Progenitor cell of endocrine pancreas (in vitro differentiated cells): ENCODE measurements around the gene CDKN2A. TPM values are rescaled to one million over a fixed set of nuclear protein-coding genes. Genes with fewer than 3 reads are reported as not detected.

Source experiments
- DNase-seq: peaks from one replicate; pipeline ENCODE4 v3.0.0; 2021; ENCODE audit warnings: low spot score; ENCODE audit not compliant: unreplicated experiment
- H3K27ac Mint-ChIP-seq: 2 replicates; pipeline ENCODE4 v1.8.0; 2021; ENCODE audit warnings: mild to moderate bottlenecking, moderate library complexity, mixed read lengths
- H3K27me3 Mint-ChIP-seq: 2 replicates; pipeline ENCODE4 v1.8.0; 2021; ENCODE audit warnings: mixed read lengths
- H3K36me3 Mint-ChIP-seq: 2 replicates; pipeline ENCODE4 v1.8.0; 2022; ENCODE audit warnings: mixed read lengths; ENCODE audit not compliant: insufficient read depth
- H3K4me1 Mint-ChIP-seq: 2 replicates; pipeline ENCODE4 v1.8.0; 2021; ENCODE audit warnings: low read depth, mixed read lengths
- H3K4me3 Mint-ChIP-seq: 2 replicates; pipeline ENCODE4 v1.8.0; 2021; ENCODE audit warnings: low read depth, mild to moderate bottlenecking, moderate library complexity, mixed read lengths
- H3K9me3 Mint-ChIP-seq: 2 replicates; pipeline ENCODE4 v1.8.0; 2021; ENCODE audit warnings: low read depth, mixed read lengths
- total RNA-seq: library from RNA; stranded (reverse); gene quantifications from 2 replicates; pipeline ENCODE4 v1.2.1, GENCODE V29; 2021
- TF ChIP-seq, protein P1 (sequence below): fragments of 200-600 bp; sonication (generic); IDR thresholded peaks from one replicate; pipeline ENCODE4 v1.5.0; 2021; ENCODE audit warnings: antibody characterized with exemption, mild to moderate bottlenecking; ENCODE audit not compliant: unreplicated experiment

Gene CDKN2A
- total RNA-seq, 1 donor from 2014 or later, result not detected

DNA sequence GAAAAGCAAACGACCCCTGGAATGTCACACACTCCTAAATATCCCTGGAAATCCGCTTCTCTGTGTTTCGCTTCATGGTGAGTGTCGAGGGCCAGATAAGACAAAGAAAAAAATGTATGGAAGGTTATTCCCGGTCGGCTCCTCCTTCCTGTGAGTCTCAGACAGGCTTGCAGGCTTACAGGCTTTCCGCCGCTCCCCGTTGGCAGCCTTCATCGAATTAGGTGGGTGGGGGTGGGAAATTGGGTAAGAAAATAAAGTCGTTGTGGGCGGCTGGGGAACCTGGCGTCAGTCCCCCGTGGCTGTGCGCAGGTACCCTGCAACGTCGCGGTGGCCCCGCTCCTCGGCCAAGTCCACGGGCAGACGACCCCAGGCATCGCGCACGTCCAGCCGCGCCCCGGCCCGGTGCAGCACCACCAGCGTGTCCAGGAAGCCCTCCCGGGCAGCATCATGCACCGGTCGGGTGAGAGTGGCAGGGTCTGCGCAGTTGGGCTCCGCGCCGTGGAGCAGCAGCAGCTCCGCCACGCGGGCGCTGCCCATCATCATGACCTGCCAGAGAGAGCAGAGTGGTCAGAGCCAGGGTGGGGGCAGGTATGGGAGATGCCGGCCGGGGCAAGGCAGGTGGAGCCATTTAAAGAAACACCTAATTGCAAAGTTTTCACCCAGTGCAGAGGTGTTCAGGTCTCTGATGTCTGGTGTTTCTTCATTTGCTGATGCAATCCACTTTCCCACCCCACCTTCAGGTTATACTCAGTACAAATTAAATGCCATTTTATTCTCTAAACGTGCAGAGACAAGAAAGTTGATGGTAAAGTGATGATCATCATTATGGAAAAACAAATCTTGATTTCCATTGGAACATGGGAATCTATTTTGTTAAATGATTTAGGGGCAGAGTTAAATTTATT lies 11.8 kb upstream of the CDKN2A start:
- Mint-ChIP-seq H3K4me1 (peaks cover 3% of the 10 kb centered on the region), H3K27me3 (peaks cover 78% of the 10 kb centered on the region), H3K9me3 (no peaks in the 10 kb centered on the region), H3K4me3 (no peak overlapping the region), H3K27ac (no peak overlapping the region), H3K36me3 (no peaks in the 10 kb centered on the region)
- DNase-seq, result no peak
- TF ChIP-seq, protein P1, sequence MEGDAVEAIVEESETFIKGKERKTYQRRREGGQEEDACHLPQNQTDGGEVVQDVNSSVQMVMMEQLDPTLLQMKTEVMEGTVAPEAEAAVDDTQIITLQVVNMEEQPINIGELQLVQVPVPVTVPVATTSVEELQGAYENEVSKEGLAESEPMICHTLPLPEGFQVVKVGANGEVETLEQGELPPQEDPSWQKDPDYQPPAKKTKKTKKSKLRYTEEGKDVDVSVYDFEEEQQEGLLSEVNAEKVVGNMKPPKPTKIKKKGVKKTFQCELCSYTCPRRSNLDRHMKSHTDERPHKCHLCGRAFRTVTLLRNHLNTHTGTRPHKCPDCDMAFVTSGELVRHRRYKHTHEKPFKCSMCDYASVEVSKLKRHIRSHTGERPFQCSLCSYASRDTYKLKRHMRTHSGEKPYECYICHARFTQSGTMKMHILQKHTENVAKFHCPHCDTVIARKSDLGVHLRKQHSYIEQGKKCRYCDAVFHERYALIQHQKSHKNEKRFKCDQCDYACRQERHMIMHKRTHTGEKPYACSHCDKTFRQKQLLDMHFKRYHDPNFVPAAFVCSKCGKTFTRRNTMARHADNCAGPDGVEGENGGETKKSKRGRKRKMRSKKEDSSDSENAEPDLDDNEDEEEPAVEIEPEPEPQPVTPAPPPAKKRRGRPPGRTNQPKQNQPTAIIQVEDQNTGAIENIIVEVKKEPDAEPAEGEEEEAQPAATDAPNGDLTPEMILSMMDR, result no peak

DNA sequence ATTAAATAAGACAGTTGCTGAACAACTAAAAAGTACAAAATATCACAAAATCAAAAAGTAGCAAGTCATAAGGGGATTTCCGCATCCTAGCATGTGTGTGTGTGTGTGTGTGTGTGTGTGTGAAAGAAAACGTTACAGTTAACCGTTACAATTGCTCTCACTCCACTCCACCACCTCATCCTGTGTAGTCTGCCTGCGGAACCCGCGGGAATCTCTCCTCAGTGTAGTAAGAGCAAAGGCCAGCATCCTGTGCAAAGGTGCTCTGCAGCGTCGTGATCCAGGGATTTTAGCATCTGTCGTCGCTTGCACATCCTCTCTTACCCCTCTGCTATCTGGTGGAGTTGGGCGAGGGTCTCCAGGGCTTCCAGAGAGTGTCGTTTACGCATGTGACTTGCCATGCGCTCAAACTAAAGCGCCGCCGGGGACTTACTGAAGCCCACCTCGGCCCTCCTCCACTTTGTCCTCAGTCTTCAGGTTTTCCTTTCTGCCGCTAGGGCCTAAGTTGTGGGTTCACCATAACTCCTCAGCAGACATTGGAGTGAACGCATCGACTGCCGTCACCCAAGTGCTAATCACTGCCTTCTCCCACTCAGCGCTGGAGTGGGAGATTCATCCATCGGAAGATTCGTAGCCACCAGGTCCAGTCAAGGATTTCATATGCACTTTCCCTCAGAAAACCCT lies 11.0 kb upstream of the CDKN2A start:
- TF ChIP-seq, protein P1, result no peak
- peaks cover 3% of the 10 kb centered on the region for H3K4me1 Mint-ChIP-seq
- H3K27ac Mint-ChIP-seq, result no peak overlapping the region
- DNase-seq, result no peak
- H3K4me3 Mint-ChIP-seq, result no peak overlapping the region
- H3K27me3 Mint-ChIP-seq, result peaks cover 76% of the 10 kb centered on the region
- no peaks in the 10 kb centered on the region for H3K36me3 Mint-ChIP-seq
- no peaks in the 10 kb centered on the region for H3K9me3 Mint-ChIP-seq

DNA sequence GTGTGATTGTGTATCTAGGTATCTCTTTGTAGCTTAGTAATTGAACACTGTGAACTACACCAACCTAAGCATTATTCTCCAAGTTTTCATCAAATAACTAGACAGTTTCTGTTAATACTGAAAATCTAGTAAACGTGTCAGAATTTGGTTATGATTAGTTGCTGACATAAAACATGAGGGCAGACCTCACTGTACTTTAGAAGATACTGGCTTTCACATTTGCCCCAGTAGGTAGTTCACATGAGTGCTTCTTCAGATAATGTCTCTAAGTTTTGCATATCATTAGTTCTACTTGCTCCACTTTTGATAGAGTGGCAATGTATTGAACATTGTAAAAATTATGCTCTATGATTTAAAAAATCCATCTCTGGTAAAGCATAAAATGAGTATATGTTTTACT lies 7.8 kb upstream of the CDKN2A start:
- no peaks in the 10 kb centered on the region for H3K36me3 Mint-ChIP-seq
- H3K9me3 Mint-ChIP-seq, result no peaks in the 10 kb centered on the region
- peaks cover 92% of the 10 kb centered on the region for H3K27me3 Mint-ChIP-seq
- no peak overlapping the region for H3K27ac Mint-ChIP-seq
- TF ChIP-seq, protein P1, result no peak
- DNase-seq, result no peak
- peaks cover 3% of the 10 kb centered on the region for H3K4me1 Mint-ChIP-seq
- no peak overlapping the region for H3K4me3 Mint-ChIP-seq

- DNase-seq, result no peak
- Mint-ChIP-seq H3K36me3 (no peaks in the 10 kb centered on the region), H3K9me3 (no peaks in the 10 kb centered on the region), H3K4me1 (peaks cover 3% of the 10 kb centered on the region), H3K27ac (no peak overlapping the region), H3K27me3 (peaks cover 91% of the 10 kb centered on the region), H3K4me3 (no peak overlapping the region)
- TF ChIP-seq, protein P1, result no peak
Measured at GRCh38 chr9:21998026-21998425, 3.8 kb upstream of the CDKN2A start.

DNA sequence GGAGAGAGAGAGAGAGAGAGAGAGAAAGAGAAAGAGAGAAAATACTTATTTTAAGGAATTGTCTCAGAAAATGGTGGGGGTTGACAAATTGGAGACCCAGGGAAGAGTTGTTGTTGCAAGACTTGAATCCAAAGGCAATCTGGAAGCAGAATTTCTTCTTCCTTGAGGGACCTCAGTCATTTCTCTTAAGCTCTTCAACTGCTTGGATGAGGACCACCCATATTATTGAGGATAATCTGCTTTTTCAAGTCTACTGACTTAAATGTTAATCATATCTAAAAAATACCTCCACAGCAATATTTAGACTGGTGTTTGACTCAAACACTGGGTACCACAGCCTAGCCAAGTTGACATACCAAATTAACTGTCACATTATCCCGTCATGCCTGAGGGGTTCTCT lies 3.3 kb upstream of the CDKN2A start:
- H3K4me1 Mint-ChIP-seq, result peaks cover 3% of the 10 kb centered on the region
- no peak overlapping the region for H3K4me3 Mint-ChIP-seq
- no peaks in the 10 kb centered on the region for H3K9me3 Mint-ChIP-seq
- no peak for DNase-seq
- TF ChIP-seq, protein P1, result no peak
- H3K27ac Mint-ChIP-seq, result no peak overlapping the region
- peaks cover 87% of the 10 kb centered on the region for H3K27me3 Mint-ChIP-seq
- no peaks in the 10 kb centered on the region for H3K36me3 Mint-ChIP-seq
